Measurements from ENCODE around the gene TRPM8.

Gene TRPM8

GRCh38 chr2:234046521-234046920 lies 129.3 kb downstream of the TRPM8 start:
- DNase-seq (ENCODE audit: low read depth): no peak

- no peak for DNase-seq (ENCODE audit: low read depth)
Measured at GRCh38 chr2:234047361-234047760, 130.2 kb downstream of the TRPM8 start.

GRCh38 chr2:234048049-234048448 lies 130.9 kb downstream of the TRPM8 start:
- no peak for DNase-seq (ENCODE audit: low read depth)

- no peak for DNase-seq (ENCODE audit: low read depth)
Measured at GRCh38 chr2:234050455-234051135, 133.4 kb downstream of the TRPM8 start, which contains the start of gene SPP2. TSS of gene SPP2 (plus strand) at chr2:234050702. CDS start at chr2:234050787, 85 bp downstream.

GRCh38 chr2:234051374-234052070 lies 134.3 kb downstream of the TRPM8 start:
- no peak for DNase-seq (ENCODE audit: low read depth)

- DNase-seq (ENCODE audit: low read depth): no peak
Measured at GRCh38 chr2:234058881-234059280, 141.7 kb downstream of the TRPM8 start.

- no peak for DNase-seq (ENCODE audit: low read depth)
Measured at GRCh38 chr2:234060236-234060635, 143.1 kb downstream of the TRPM8 start.

GRCh38 chr2:234061624-234062257 lies 144.6 kb downstream of the TRPM8 start:
- DNase-seq (ENCODE audit: low read depth): no peak

- DNase-seq (ENCODE audit: low read depth): no peak
Measured at GRCh38 chr2:234066587-234066986, 149.4 kb downstream of the TRPM8 start.

All from GM04504 (cell line).